ENCODE data around the gene SLN. TPM values are rescaled to one million over a fixed set of nuclear protein-coding genes. Genes with fewer than 3 reads are reported as not detected.

Gene SLN
- total RNA-seq, 1 donor from 2014 or later = not detected

GRCh38 chr11:107688322-107688918, 23.4 kb downstream of the SLN start:
- POLR2A ChIA-PET = interaction anchor here (0.6 kb wide), 1 partner anchor 99 kb away, joined by 5 read pairs; no protein-coding TSS in a partner anchor
- no peak for TF ChIP-seq CTCF (IDR thresholded peaks at IDR 0.05)
- peaks cover 3% of the 10 kb centered on the region for H3K4me1 Mint-ChIP-seq
- no peak for ATAC-seq (ENCODE audit: low read depth)
- DNase-seq = no peak
- H3K4me3 Mint-ChIP-seq = no peak overlapping the region
- no peaks in the 10 kb centered on the region for H3K36me3 Mint-ChIP-seq (ENCODE audit: low read depth)
- peaks cover 3% of the 10 kb centered on the region for H3K9me3 Mint-ChIP-seq
- H3K27ac Mint-ChIP-seq = no peak overlapping the region
- CTCF ChIA-PET = interaction anchor here (1.0 to 3.1 kb wide), 9 partner anchors 8 to 142 kb away, joined by 3 to 46 read pairs (median 5); no protein-coding TSS in a partner anchor
- intact Hi-C loops (cut with micrococcal nuclease) = loop anchor here (5.0 kb wide), 1 partner anchor 1531 kb away; no protein-coding TSS in a partner anchor
- peaks cover 11% of the 10 kb centered on the region for H3K27me3 Mint-ChIP-seq

GRCh38 chr11:107683807-107684206, 28.0 kb downstream of the SLN start:
- no peak for TF ChIP-seq CTCF (IDR thresholded peaks at IDR 0.05)
- peaks cover 3% of the 10 kb centered on the region for H3K27me3 Mint-ChIP-seq
- no peaks in the 10 kb centered on the region for H3K36me3 Mint-ChIP-seq (ENCODE audit: low read depth)
- no peaks in the 10 kb centered on the region for H3K4me1 Mint-ChIP-seq
- intact Hi-C loops (cut with micrococcal nuclease) = no loop called here
- ATAC-seq (ENCODE audit: low read depth) (no peak), DNase-seq (no peak)
- H3K27ac Mint-ChIP-seq = no peak overlapping the region
- H3K9me3 Mint-ChIP-seq = no peaks in the 10 kb centered on the region
- ChIA-PET CTCF (interaction anchor here (1.1 kb wide), 1 partner anchor 135 kb away, joined by 4 read pairs; no protein-coding TSS in a partner anchor), POLR2A (no interaction called here)
- no peak overlapping the region for H3K4me3 Mint-ChIP-seq

- no peaks in the 10 kb centered on the region for H3K4me1 Mint-ChIP-seq
- H3K4me3 Mint-ChIP-seq = no peak overlapping the region
- H3K27me3 Mint-ChIP-seq = peaks cover 3% of the 10 kb centered on the region
- no peak for TF ChIP-seq CTCF (IDR thresholded peaks at IDR 0.05)
- H3K36me3 Mint-ChIP-seq (ENCODE audit: low read depth) = no peaks in the 10 kb centered on the region
- ATAC-seq (ENCODE audit: low read depth) (no peak), DNase-seq (no peak)
- no peaks in the 10 kb centered on the region for H3K9me3 Mint-ChIP-seq
- ChIA-PET CTCF (interaction anchor here (0.6 to 1.1 kb wide), 3 partner anchors 16 to 134 kb away, joined by 3 to 4 read pairs (median 3); no protein-coding TSS in a partner anchor), POLR2A (no interaction called here)
- intact Hi-C loops (cut with micrococcal nuclease) = no loop called here
- no peak overlapping the region for H3K27ac Mint-ChIP-seq
These were observed 28.8 kb downstream of the SLN start for GRCh38 chr11:107683061-107683460.

GRCh38 chr11:107682572-107682971, 29.3 kb downstream of the SLN start:
- DNase-seq (no peak), ATAC-seq (ENCODE audit: low read depth) (no peak)
- H3K4me3 Mint-ChIP-seq = no peak overlapping the region
- intact Hi-C loops (cut with micrococcal nuclease) = no loop called here
- H3K36me3 Mint-ChIP-seq (ENCODE audit: low read depth) = no peaks in the 10 kb centered on the region
- H3K27ac Mint-ChIP-seq = no peak overlapping the region
- ChIA-PET CTCF (no interaction called here), POLR2A (no interaction called here)
- peaks cover 3% of the 10 kb centered on the region for H3K27me3 Mint-ChIP-seq
- H3K4me1 Mint-ChIP-seq = no peaks in the 10 kb centered on the region
- no peaks in the 10 kb centered on the region for H3K9me3 Mint-ChIP-seq
- no peak for TF ChIP-seq CTCF (IDR thresholded peaks at IDR 0.05)

GRCh38 chr11:107682171-107682570, 29.7 kb downstream of the SLN start:
- intact Hi-C loops (cut with micrococcal nuclease) = no loop called here
- H3K27ac Mint-ChIP-seq = no peak overlapping the region
- DNase-seq (no peak), ATAC-seq (ENCODE audit: low read depth) (no peak)
- no peaks in the 10 kb centered on the region for H3K36me3 Mint-ChIP-seq (ENCODE audit: low read depth)
- no peak for TF ChIP-seq CTCF (IDR thresholded peaks at IDR 0.05)
- H3K4me1 Mint-ChIP-seq = no peaks in the 10 kb centered on the region
- ChIA-PET POLR2A (no interaction called here), CTCF (no interaction called here)
- H3K9me3 Mint-ChIP-seq = no peaks in the 10 kb centered on the region
- peaks cover 3% of the 10 kb centered on the region for H3K27me3 Mint-ChIP-seq
- no peak overlapping the region for H3K4me3 Mint-ChIP-seq

All from activated B cell treated with CpG ODN at 0.5 μM for 24 hours (primary cell).